Stimulated activated CD4-positive, alpha-beta T cell treated with anti-CD3 and anti-CD28 coated beads, Interleukin-1b, Interleukin-23, amount 100 ng/mL, for 1 hour (primary cell): ENCODE data around the gene RGS3.

ENCODE experiments used
- DNase-seq, 2 donors: peaks; one replicate each; pipeline ENCODE4 v3.0.0-alpha.2; 2020; ENCODE audit warnings: low read depth in 2 of 2

Gene RGS3

DNA sequence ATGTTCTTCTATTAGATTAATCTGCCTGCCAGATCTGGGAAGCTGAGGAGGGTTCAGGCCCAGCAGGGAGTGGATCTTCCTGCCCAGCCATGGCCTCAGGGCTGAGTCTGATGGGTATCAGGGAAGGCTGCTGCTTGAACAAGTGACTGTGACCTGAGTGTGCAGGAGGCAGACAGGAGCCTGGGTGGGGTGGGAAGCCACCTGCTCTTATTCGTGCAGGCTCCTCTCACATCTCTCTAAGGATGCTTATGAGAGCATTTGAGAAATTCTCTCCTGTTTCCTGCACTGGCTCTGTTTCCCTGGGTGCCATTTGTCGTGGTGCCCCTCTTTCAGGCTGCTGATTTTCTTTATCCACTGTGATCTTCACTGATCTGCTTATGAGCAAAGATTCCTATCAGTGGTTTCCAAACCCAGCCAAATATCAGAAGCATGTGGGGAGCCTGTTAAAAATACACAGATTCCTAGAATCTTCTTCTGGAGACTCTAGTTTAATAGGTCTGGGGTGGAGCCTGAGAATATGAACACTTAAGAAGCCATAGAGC is 2.1 kb downstream of the RGS3 start:
- no peak for DNase-seq

GRCh38 chr9:113467183-113467582 is 3.7 kb downstream of the RGS3 start:
- DNase-seq = no peak

DNA sequence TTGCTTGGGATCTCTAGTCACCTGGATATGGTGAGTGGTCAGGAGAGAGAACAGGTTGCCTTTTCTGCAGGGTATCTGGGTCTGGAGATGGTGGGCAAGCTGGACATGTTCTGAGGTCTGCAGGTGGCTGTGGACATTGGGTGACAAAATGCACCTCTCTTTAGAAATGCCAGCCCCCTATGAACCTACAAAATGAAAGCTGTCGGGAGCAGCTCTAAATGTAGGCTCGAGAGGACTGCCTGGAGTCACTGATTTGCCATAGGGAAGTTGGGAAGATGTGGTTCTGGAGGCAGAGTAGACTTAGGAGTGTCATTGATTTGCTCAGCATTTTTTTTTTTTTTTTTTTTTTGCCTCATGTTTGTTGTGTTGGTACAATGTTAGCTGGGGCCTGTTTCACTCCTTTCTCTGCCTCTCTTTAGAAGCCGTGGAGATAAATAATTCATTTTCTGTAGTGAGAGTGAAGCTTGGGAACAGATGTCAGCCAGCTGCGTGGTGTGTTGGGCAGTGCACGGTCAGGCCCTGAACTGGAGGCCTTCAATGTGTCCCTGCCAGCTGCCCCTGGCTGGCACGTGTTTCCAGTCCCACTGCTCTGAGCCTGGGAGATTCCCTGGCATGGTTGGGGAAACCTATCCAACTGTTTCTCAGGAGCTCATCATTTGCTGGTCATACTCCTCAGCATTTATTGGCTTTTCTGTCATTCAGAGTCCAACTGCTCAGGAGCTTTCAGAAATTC is 5.4 kb downstream of the RGS3 start:
- DNase-seq = no peak

- DNase-seq = no peak
Observed at GRCh38 chr9:113471143-113471542, 7.6 kb downstream of the RGS3 start.

DNA sequence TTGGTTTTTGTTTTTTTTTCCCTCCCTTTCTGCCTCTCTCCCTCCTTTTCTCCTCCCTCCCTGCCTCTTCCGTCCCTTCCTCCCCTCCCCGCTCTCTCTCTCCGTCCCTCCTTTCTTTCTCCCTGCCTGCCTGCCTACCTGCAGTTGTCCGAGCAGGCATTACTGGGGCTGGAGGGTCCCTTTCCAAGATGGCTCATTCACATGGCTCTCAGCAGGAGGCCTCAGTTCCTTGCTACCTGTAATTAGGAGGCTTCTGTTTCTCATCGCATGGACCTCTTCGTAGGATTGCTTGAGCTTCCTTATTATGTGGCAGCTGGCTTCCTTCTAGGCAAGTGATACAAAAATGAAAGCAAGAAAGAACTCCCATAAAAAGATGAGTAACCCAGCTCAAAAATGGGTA is 8.0 kb downstream of the RGS3 start:
- no peak for DNase-seq

GRCh38 chr9:113472199-113472598 is 8.7 kb downstream of the RGS3 start:
- no peak for DNase-seq

GRCh38 chr9:113474360-113475028 is 11.0 kb downstream of the RGS3 start:
- no peak for DNase-seq

DNA sequence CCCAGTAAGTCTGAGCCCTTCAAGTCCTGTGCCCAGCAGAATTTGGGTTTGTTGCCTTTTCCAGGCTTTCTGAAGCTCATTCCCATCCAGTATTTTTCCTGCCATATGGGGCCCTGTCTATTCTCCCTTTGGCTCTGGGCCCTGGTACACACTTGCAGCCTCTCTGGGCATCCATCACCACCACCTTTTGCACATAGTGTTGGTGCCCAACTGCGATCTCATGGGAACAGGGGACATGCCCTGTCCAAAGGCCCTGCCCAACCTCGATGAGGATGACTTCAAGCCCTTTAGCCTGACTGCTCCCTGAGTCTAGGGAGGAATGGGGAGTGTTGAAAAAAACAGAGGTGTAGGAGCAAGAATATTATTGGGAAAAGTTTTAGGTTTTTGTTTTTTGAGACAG is 11.5 kb downstream of the RGS3 start:
- no peak for DNase-seq

DNA sequence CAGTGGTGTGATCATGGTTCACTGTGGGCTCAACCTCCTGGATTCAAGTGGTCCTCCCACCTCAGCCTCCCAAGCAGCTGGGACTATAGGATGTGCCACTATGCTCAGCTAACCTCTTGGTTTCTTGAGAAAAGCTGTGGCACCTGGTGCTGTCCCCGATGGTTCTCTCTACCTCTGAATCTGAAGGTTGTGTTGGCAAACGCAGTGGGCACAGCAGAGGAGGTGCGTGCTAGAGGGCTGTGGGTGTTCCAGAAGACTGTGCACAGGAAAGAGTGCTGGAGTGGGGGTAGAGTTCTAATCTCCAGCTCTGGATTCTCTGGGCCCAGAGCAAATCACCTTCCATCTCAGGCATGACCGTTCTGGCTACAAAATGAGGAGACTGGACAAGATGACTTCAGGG is 12.5 kb downstream of the RGS3 start:
- no peak for DNase-seq

GRCh38 chr9:113476511-113476916 is 13.0 kb downstream of the RGS3 start:
- DNase-seq = no peak

GRCh38 chr9:113477058-113477457 is 13.5 kb downstream of the RGS3 start:
- no peak for DNase-seq

DNA sequence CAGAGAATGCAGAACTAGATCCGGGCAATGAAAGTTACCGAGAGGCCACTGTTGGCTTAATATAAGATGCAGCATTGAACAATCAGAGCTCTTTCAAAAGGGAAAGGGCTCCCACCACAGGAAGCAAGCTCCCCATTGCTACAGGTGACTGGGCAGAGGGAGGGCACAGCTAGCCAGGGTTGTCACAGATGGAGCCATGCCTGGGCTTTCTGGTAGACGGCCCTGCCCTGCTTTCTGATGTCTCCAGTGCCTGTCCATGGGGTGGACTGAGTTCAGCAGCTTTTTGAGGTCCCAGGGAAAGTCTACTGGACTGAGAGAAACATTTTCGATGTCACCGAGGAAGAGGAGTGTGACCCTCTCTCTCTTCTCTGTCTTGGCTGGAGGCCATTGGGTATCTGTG is 14.1 kb downstream of the RGS3 start:
- DNase-seq = no peak

DNA sequence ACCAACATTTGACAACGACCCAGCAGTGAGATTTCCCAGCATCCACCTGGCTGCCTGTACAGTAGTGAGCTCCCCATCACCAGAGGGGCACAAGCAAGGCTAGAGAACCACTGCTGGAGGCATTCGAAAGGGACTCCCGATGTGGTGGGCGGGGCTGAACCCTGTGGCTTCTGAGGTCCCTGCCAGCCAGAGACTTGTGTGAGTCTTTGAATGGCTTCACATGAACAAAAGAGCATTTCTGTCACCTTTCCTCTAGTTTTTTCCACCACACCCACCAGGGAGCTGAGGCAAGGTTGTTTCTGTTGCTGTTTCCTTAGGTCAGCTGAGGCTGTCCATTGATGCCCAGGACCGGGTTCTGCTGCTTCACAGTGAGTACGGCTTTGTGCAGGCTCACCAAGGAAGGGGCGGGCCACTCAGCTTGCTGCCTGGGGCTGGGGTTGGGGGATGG is 15.7 kb downstream of the RGS3 start:
- DNase-seq = no peak

DNA sequence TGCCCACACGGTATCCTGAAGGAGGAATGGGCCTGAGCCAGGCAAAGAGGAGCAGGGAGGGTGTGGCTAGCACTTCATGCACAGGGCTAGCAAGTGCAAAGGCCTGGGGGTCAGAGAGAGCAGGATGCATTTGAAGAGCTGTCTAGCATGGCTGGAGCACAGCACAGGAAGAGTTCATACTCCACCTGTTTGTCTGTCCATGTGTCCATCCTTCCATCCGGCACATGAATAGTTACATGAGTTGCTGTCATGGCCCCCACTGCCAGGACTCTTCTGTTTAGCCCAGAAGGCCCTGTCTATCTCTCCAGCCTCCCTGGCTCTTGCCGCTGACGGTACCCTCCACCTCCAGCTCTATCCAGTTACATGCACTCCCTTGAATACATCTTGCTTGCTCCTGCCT is 17.1 kb downstream of the RGS3 start:
- no peak for DNase-seq

DNA sequence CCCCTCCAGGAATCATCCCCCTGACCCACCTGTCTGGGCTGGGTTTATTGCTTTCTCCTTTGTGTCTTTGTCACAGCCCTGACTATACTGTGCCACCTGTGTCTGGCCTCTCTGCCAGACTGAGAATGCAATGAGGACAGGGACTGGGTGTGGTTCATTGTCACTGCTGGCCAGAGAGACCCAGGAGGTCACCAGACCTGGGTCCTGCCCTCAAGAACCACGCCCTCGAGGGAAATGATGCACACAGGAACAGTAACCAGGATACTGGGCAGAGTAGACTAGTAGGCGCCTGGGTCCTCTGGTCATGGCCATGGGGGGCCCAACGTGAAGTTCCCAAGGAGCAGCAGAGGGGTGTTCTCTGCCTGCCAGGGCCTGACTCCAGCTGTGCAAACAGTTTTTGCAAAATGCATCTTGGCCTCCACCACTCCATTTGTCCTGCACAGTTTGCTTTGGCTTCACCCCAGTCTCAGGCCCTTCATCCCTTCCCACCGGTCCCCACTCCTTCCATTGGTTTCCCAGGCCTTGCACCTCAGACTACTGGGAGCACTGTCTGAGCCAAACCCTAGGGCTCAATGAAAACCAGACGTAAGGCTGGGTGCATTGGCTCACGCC is 17.8 kb downstream of the RGS3 start:
- no peak for DNase-seq

GRCh38 chr9:113482341-113482740 is 18.8 kb downstream of the RGS3 start:
- no peak for DNase-seq

DNA sequence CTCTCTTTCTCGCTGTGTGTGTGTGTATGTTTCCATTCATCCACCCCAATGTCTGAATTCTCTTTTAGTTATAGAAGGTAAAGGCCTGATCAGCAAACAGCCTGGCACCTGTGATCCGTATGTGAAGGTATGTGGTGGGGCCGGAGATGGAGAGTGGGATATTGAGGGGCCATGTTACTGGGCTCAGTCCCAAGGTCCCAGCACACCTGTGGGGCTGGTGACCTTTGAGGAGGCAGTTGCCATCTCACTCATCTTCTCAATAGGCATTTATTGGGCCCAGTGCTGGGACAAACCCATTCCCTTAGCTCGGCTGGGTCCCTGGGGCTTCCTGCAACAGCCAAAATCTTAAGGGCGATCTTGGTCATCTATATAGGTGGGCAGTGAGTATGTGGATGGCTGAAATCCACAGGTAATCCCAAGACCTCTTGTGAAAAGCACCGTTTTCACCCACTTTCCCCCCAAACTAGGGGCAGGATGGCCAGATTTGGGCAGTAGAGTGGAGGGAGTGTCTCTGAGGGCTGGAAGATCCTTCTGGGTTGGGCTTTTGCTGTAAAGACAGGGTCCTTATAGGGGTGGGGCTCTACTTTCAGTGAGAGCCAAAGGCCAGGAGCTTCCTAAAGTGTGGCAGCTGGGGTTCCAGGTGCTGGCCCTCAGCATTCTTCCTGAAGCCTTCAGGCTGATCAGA is 19.6 kb downstream of the RGS3 start:
- DNase-seq = no peak

GRCh38 chr9:113483676-113484257 is 20.2 kb downstream of the RGS3 start:
- no peak for DNase-seq

GRCh38 chr9:113484258-113484730 is 20.8 kb downstream of the RGS3 start:
- DNase-seq = no peak

DNA sequence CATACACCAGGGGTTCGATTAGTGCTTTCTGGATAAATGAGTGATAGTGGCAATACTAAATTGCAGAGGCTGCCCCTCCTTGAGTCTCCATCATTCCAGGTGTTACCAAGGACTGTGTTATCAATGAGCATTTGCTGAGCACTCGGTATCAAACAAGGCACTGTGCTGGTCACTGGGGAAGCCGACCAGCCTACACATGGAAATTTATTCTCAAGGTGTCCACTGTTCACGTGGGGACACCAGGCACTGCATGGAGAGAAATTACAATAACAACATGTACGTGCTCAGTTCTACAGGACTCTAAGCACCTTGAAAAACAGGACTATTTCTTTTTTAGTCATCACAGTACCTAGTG is 22.2 kb downstream of the RGS3 start:
- DNase-seq = no peak

- DNase-seq = no peak
Observed at GRCh38 chr9:113486327-113486726, 22.8 kb downstream of the RGS3 start.

GRCh38 chr9:113488071-113488470 is 24.5 kb downstream of the RGS3 start:
- DNase-seq = no peak
